GM23248 (cell line): ENCODE measurements around the gene MEX3D. TPM values are rescaled to one million over a fixed set of nuclear protein-coding genes. Genes with fewer than 3 reads are reported as not detected.

Experiments used
- DNase-seq: peaks from one replicate; pipeline ENCODE4 v3.0.0-alpha.2; 2015
- H2AFZ ChIP-seq: fragments of 200-600 bp; sonication (generic); 2 replicates; pipeline ENCODE4 v1.6.1; 2016; ENCODE audit warnings: antibody characterized with exemption
- H3F3A ChIP-seq: fragments of 200-600 bp; sonication (generic); 2 replicates; pipeline ENCODE4 v1.6.1; 2016; ENCODE audit warnings: mild to moderate bottlenecking, antibody characterized with exemption, mixed run types; ENCODE audit not compliant: insufficient read depth
- H3K27ac ChIP-seq: fragments of 200-600 bp; sonication (generic); 2 replicates; pipeline ENCODE4 v1.5.1; 2016; ENCODE audit warnings: mild to moderate bottlenecking
- H3K27me3 ChIP-seq: fragments of 200-600 bp; sonication (generic); replicated peaks from 2 replicates; pipeline ENCODE4 v1.6.1; 2016; ENCODE audit warnings: mild to moderate bottlenecking; ENCODE audit not compliant: insufficient read depth
- H3K36me3 ChIP-seq: fragments of 200-600 bp; sonication (generic); 2 replicates; pipeline ENCODE4 v1.6.1; 2016; ENCODE audit warnings: low read depth, mild to moderate bottlenecking
- H3K4me1 ChIP-seq: fragments of 200-600 bp; sonication (generic); 2 replicates; pipeline ENCODE4 v1.6.1; 2016; ENCODE audit warnings: mild to moderate bottlenecking; ENCODE audit not compliant: insufficient read depth
- H3K4me2 ChIP-seq: fragments of 200-600 bp; sonication (generic); one replicate; pipeline ENCODE4 v1.6.1; 2016; ENCODE audit warnings: mild to moderate bottlenecking; ENCODE audit not compliant: unreplicated experiment
- H3K4me3 ChIP-seq: fragments of 200-600 bp; sonication (generic); 2 replicates; pipeline ENCODE4 v1.5.1; 2016; ENCODE audit warnings: mild to moderate bottlenecking
- H3K79me2 ChIP-seq: fragments of 200-600 bp; sonication (generic); 2 replicates; pipeline ENCODE4 v1.6.1; 2016; ENCODE audit warnings: mild to moderate bottlenecking; ENCODE audit not compliant: insufficient read depth
- H3K9ac ChIP-seq: fragments of 200-600 bp; sonication (generic); 2 replicates; pipeline ENCODE4 v1.6.1; 2016; ENCODE audit warnings: mild to moderate bottlenecking
- H3K9me2 ChIP-seq: fragments of 200-600 bp; sonication (generic); 2 replicates; pipeline ENCODE4 v1.6.1; 2016; ENCODE audit warnings: mixed run types, mild to moderate bottlenecking, moderate library complexity; ENCODE audit not compliant: insufficient read depth
- H3K9me3 ChIP-seq: fragments of 200-600 bp; sonication (generic); one replicate; pipeline ENCODE4 v1.6.1; 2017; ENCODE audit warnings: low read depth
- H4K20me1 ChIP-seq: fragments of 200-600 bp; sonication (generic); 2 replicates; pipeline ENCODE4 v1.6.0; 2016; ENCODE audit not compliant: insufficient read depth
- EZH2 ChIP-seq: fragments of 200-600 bp; sonication (generic); IDR thresholded peaks from 2 replicates; pipeline ENCODE4 v1.6.1; 2018; ENCODE audit warnings: antibody characterized with exemption, mild to moderate bottlenecking; ENCODE audit not compliant: insufficient read depth, poor library complexity, severe bottlenecking
- EZH2phosphoT487 ChIP-seq: fragments of 200-600 bp; sonication (generic); IDR thresholded peaks from 2 replicates; pipeline ENCODE4 v1.6.1; 2018; ENCODE audit warnings: antibody characterized with exemption, moderate library complexity, mild to moderate bottlenecking, low read depth; ENCODE audit not compliant: insufficient read depth
- WGBS, 2 experiments: methylation state at CpG; one replicate each; pipeline ENCODE4 v1.1.6; 2015 to 2017; ENCODE audit warnings: low lambda C conversion rate in 2 of 2, low coverage in 1 of 2; ENCODE audit errors: missing lambda C conversion rate in 2 of 2; 5-methylcytosine and 5-hydroxymethylcytosine counted together
- in situ Hi-C: fragments of 300-500 bp; cut with MboI; formaldehyde crosslinking; loops from 2 replicates; pipeline ENCODE4 v1.15.0; 2020
- polyA plus RNA-seq: library from polyadenylated mRNA; unstranded; fragments of >200 nt; fragmentation: Nextera tagmentation; extraction: Ambion mirVana; gene quantifications from 2 replicates; pipeline ENCODE4 v1.2.1, GENCODE V29; 2016
- small RNA-seq: library from RNA; depleted of rRNA; stranded (forward); fragments of <200 nt; gene quantifications from one replicate; pipeline ENCODE3, GENCODE V24; 2014; ENCODE audit warnings: low read depth, low replicate concordance
- total RNA-seq: library from RNA; depleted of rRNA; stranded (reverse); fragments of >200 nt; shearing (Covaris generic); gene quantifications from 2 replicates; pipeline ENCODE4 v1.2.3, GENCODE V29; 2014; rRNA removed

The MEX3D gene
- total and polyA plus RNA-seq, 2 experiments from 2014 or later = 2.6 to 50.3 TPM

- Histone ChIP-seq H3K27me3 (no peaks in the 10 kb centered on the region), H3K79me2 (no peaks in the 10 kb centered on the region), H4K20me1 (no peaks in the 10 kb centered on the region), H3K36me3 (no peaks in the 10 kb centered on the region), H3K4me1 (no peaks in the 10 kb centered on the region), H3K4me3 (no peak overlapping the region), H3F3A (peaks cover 14% of the 10 kb centered on the region; the same call in 1 of the 2 replicates), H2AFZ (no peak overlapping the region), H3K9me2 (no peaks in the 10 kb centered on the region), H3K4me2 (no peak overlapping the region), H3K9ac (no peak overlapping the region), H3K27ac (no peak overlapping the region), H3K9me3 (no peaks in the 10 kb centered on the region)
- in situ Hi-C loops = no loop called here
- 84 to 87% methylated on average over 37 to 45 of the region's 45 CpGs for WGBS, 2 experiments
- TF ChIP-seq EZH2 (no peak), EZH2phosphoT487 (no peak)
- no peak for DNase-seq
These were observed 61.9 kb downstream of the MEX3D start for GRCh38 chr19:1505991-1506881.

GRCh38 chr19:1505012-1505411 lies 63.1 kb downstream of the MEX3D start:
- Histone ChIP-seq H3K27me3 (no peaks in the 10 kb centered on the region), H3K4me2 (no peak overlapping the region), H3K9me3 (no peaks in the 10 kb centered on the region), H3F3A (peaks cover 13% of the 10 kb centered on the region; the same call in 1 of the 2 replicates), H4K20me1 (no peaks in the 10 kb centered on the region), H3K9ac (no peak overlapping the region), H3K27ac (no peak overlapping the region), H3K9me2 (no peaks in the 10 kb centered on the region), H3K79me2 (no peaks in the 10 kb centered on the region), H3K4me1 (no peaks in the 10 kb centered on the region), H2AFZ (no peak overlapping the region), H3K36me3 (no peaks in the 10 kb centered on the region), H3K4me3 (no peak overlapping the region)
- DNase-seq = no peak
- in situ Hi-C loops = no loop called here
- TF ChIP-seq EZH2phosphoT487 (no peak), EZH2 (no peak)
- 76 to 78% methylated on average over 8 of the region's 8 CpGs for WGBS, 2 experiments

Small RNAs within 50 kb of the gene (small RNA-seq; reads per million reads assigned to genes)
- not detected for gene AC005943.2
- not detected for gene RN7SL477P
- not detected for gene RNU6-1223P

Other genes with a start within 250 kb of the MEX3D start
- 64.1 and 67.1 TPM in 2 replicates for gene NDUFS7, start 184.4 kb downstream of the MEX3D start, total RNA-seq
- 173 and 177 TPM in 2 replicates for gene NDUFS7, start 184.4 kb downstream of the MEX3D start, polyA plus RNA-seq
- 39.8 and 43.7 TPM in 2 replicates for gene GAMT, start 166.8 kb downstream of the MEX3D start, total RNA-seq
- gene GAMT, start 166.8 kb downstream of the MEX3D start, polyA plus RNA-seq = 40.1 and 43.1 TPM in 2 replicates
- 56.6 and 59.4 TPM in 2 replicates for gene DAZAP1, start 160.7 kb downstream of the MEX3D start, total RNA-seq
- 11.0 and 12.8 TPM in 2 replicates for gene DAZAP1, start 160.7 kb downstream of the MEX3D start, polyA plus RNA-seq
- 1,256 and 1,289 TPM in 2 replicates for gene RPS15, start 129.9 kb downstream of the MEX3D start, total RNA-seq
- gene RPS15, start 129.9 kb downstream of the MEX3D start, polyA plus RNA-seq = 921 and 947 TPM in 2 replicates
- 0.11 TPM in 1 of 2 replicates, not detected in the other for gene APC2, start 118.2 kb downstream of the MEX3D start, total RNA-seq
- 0.10 and 0.11 TPM in 2 replicates for gene APC2, start 118.2 kb downstream of the MEX3D start, polyA plus RNA-seq
- 35.9 and 40.2 TPM in 2 replicates for gene C19orf25, start 89.1 kb downstream of the MEX3D start, total RNA-seq
- gene C19orf25, start 89.1 kb downstream of the MEX3D start, polyA plus RNA-seq = 33.2 and 34.7 TPM in 2 replicates
- gene PCSK4, start 78.0 kb downstream of the MEX3D start, total RNA-seq = 0.13 and 0.76 TPM in 2 replicates
- 0.28 and 0.43 TPM in 2 replicates for gene PCSK4, start 78.0 kb downstream of the MEX3D start, polyA plus RNA-seq
- 2.9 and 3.0 TPM in 2 replicates for gene REEP6, start 77.1 kb downstream of the MEX3D start, total RNA-seq
- gene REEP6, start 77.1 kb downstream of the MEX3D start, polyA plus RNA-seq = 4.0 and 4.3 TPM in 2 replicates
- gene ADAMTSL5, start 55.3 kb downstream of the MEX3D start, total RNA-seq = 21.1 and 31.7 TPM in 2 replicates
- 19.3 and 23.3 TPM in 2 replicates for gene ADAMTSL5, start 55.3 kb downstream of the MEX3D start, polyA plus RNA-seq
- gene PLK5, start 44.2 kb downstream of the MEX3D start, total RNA-seq = not detected in 2 replicates
- not detected in 2 replicates for gene PLK5, start 44.2 kb downstream of the MEX3D start, polyA plus RNA-seq
- 134 and 153 TPM in 2 replicates for gene MBD3, start 24.5 kb upstream of the MEX3D start, total RNA-seq
- gene MBD3, start 24.5 kb upstream of the MEX3D start, polyA plus RNA-seq = 24.5 and 26.4 TPM in 2 replicates
- gene UQCR11, start 37.1 kb upstream of the MEX3D start, total RNA-seq = 49.3 and 53.0 TPM in 2 replicates
- 669 and 684 TPM in 2 replicates for gene UQCR11, start 37.1 kb upstream of the MEX3D start, polyA plus RNA-seq
- gene TCF3, start 84.3 kb upstream of the MEX3D start, total RNA-seq = 58.9 and 60.6 TPM in 2 replicates
- 16.2 and 18.3 TPM in 2 replicates for gene TCF3, start 84.3 kb upstream of the MEX3D start, polyA plus RNA-seq
- not detected in 2 replicates for gene ONECUT3, start 185.2 kb upstream of the MEX3D start, total RNA-seq
- gene ONECUT3, start 185.2 kb upstream of the MEX3D start, polyA plus RNA-seq = not detected in 2 replicates
- gene ATP8B3, start 244.0 kb upstream of the MEX3D start, total RNA-seq = 0.32 and 2.5 TPM in 2 replicates
- 1.8 and 1.9 TPM in 2 replicates for gene ATP8B3, start 244.0 kb upstream of the MEX3D start, polyA plus RNA-seq